ENCODE data around the gene ZC3H12C. TPM values are rescaled to one million over a fixed set of nuclear protein-coding genes. Genes with fewer than 3 reads are reported as not detected.

Gene ZC3H12C
- total RNA-seq, 1 donor from 2014 or later, result 11.8 TPM

DNA sequence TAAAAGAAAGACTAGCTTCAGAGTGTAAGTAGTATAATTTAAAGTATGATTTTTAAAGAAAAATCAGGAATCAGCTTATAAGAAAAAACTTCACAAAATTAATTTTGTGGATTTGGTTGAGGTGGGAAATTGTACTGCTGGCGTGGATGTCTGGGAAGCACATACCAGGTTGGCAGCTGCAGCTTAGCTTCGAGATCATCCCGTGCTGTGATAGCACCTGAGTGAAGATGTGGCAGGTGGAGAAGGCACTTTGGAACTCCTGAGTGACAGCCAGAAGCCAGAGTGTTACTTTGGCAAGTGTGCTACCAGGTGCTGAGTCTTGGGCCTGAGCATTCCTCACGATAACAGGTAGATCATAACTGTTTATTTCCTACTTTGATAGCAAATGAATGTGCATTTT lies 17.7 kb downstream of the ZC3H12C start:
- Mint-ChIP-seq H3K27ac (no peak overlapping the region), H3K27me3 (no peaks in the 10 kb centered on the region), H3K4me1 (ENCODE audit: unreplicated experiment) (no peaks in the 10 kb centered on the region), H3K4me3 (no peak overlapping the region), H3K36me3 (peaks cover under 1% of the 10 kb centered on the region), H3K9me3 (no peaks in the 10 kb centered on the region)
- TF ChIP-seq, protein P1, sequence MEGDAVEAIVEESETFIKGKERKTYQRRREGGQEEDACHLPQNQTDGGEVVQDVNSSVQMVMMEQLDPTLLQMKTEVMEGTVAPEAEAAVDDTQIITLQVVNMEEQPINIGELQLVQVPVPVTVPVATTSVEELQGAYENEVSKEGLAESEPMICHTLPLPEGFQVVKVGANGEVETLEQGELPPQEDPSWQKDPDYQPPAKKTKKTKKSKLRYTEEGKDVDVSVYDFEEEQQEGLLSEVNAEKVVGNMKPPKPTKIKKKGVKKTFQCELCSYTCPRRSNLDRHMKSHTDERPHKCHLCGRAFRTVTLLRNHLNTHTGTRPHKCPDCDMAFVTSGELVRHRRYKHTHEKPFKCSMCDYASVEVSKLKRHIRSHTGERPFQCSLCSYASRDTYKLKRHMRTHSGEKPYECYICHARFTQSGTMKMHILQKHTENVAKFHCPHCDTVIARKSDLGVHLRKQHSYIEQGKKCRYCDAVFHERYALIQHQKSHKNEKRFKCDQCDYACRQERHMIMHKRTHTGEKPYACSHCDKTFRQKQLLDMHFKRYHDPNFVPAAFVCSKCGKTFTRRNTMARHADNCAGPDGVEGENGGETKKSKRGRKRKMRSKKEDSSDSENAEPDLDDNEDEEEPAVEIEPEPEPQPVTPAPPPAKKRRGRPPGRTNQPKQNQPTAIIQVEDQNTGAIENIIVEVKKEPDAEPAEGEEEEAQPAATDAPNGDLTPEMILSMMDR (conservative IDR thresholded peaks at IDR 0.05), result no peak
- no peak for DNase-seq (ENCODE audit: extremely low spot score, unreplicated experiment)

DNA sequence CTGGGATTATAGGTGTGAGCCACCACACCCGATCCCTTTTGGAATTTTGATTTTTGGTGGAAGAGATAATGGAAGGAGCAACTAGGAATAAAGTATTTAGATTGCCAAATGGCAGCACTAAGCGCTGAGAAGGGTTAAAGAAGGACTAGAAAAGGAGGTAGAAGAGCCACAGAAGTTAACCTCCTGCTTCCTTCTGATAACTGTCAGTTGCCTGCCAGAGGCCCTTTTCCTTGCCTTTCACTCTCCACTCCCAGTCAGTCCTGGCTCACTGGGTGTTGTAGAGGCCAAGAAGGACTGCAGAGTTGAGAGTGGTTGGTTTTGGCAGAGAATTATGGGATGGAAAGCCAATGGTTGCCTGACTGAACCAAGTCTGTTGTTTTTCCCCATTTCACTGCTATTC lies 19.3 kb downstream of the ZC3H12C start:
- DNase-seq (ENCODE audit: extremely low spot score, unreplicated experiment), result no peak
- TF ChIP-seq, protein P1 (conservative IDR thresholded peaks at IDR 0.05), result no peak
- Mint-ChIP-seq H3K4me1 (ENCODE audit: unreplicated experiment) (no peaks in the 10 kb centered on the region), H3K27me3 (no peaks in the 10 kb centered on the region), H3K36me3 (peaks cover 4% of the 10 kb centered on the region), H3K9me3 (no peaks in the 10 kb centered on the region), H3K4me3 (no peak overlapping the region), H3K27ac (no peak overlapping the region)

DNA sequence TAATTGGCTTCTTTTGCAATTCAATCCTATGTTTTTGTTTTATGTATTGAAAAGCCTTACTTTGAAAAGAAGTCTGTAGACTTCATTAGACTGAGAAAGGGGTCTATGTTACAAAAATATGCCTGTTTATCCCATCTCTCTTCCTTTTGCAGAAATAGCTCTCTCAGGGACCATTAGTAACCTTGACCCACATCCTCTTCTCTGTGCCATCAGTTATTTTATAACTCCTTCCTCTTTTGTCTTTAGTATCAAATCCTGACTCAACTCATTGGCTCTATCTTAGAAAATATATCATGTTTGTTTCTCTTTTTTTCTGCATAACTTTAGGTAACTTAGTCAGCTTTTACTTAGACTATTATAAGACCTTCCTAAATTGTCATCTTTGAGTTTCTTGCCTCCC lies 20.3 kb downstream of the ZC3H12C start:
- Mint-ChIP-seq H3K4me3 (no peak overlapping the region), H3K27ac (no peak overlapping the region), H3K27me3 (no peaks in the 10 kb centered on the region), H3K36me3 (peaks cover 4% of the 10 kb centered on the region), H3K9me3 (no peaks in the 10 kb centered on the region), H3K4me1 (ENCODE audit: unreplicated experiment) (no peaks in the 10 kb centered on the region)
- no peak for DNase-seq (ENCODE audit: extremely low spot score, unreplicated experiment)
- TF ChIP-seq, protein P1 (conservative IDR thresholded peaks at IDR 0.05), result no peak

DNA sequence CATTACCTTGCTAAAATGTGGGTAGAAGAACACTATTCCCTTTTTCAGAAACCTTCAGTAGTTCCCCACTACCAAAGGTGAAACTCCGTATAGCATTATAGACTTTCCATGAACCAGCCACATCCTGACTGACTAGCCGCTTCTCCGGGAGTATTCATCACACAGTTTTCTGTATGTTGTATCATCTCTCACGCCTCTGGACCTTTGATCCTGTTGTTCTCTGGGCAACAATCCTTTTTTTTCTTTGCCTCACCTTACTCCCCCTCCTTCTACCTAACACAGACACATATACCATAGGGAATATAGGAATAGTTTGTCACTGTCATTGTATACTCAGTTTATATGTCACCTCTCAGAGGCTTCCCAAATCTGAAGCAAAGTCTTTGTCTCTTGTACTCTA lies 20.8 kb downstream of the ZC3H12C start:
- Mint-ChIP-seq H3K4me3 (no peak overlapping the region), H3K9me3 (no peaks in the 10 kb centered on the region), H3K4me1 (ENCODE audit: unreplicated experiment) (no peaks in the 10 kb centered on the region), H3K27ac (no peak overlapping the region), H3K27me3 (no peaks in the 10 kb centered on the region), H3K36me3 (peaks cover 4% of the 10 kb centered on the region)
- TF ChIP-seq, protein P1 (conservative IDR thresholded peaks at IDR 0.05), result no peak
- no peak for DNase-seq (ENCODE audit: extremely low spot score, unreplicated experiment)

DNA sequence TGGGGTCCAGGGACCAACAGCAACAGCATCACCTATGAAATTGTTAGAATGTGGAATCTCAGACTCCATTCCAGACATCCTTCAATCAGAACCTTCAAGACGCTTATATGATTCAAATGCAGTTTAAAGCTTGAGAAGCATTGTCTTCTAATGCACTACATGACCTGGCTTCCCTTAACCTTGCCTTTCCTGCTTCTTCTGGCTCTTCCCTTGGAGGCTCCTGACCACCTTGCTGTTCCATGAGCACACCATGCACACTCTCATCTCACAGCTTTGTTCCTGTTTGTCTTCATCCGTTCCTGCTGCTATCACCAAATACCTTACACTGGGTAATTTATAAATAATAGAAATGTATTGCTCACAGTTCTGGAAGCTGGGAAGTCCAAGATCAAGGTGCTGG lies 26.1 kb downstream of the ZC3H12C start:
- Mint-ChIP-seq H3K27ac (no peak overlapping the region), H3K4me3 (no peak overlapping the region), H3K9me3 (no peaks in the 10 kb centered on the region), H3K27me3 (no peaks in the 10 kb centered on the region), H3K36me3 (peaks cover 4% of the 10 kb centered on the region), H3K4me1 (ENCODE audit: unreplicated experiment) (no peaks in the 10 kb centered on the region)
- DNase-seq (ENCODE audit: extremely low spot score, unreplicated experiment), result no peak
- TF ChIP-seq, protein P1 (conservative IDR thresholded peaks at IDR 0.05), result no peak

DNA sequence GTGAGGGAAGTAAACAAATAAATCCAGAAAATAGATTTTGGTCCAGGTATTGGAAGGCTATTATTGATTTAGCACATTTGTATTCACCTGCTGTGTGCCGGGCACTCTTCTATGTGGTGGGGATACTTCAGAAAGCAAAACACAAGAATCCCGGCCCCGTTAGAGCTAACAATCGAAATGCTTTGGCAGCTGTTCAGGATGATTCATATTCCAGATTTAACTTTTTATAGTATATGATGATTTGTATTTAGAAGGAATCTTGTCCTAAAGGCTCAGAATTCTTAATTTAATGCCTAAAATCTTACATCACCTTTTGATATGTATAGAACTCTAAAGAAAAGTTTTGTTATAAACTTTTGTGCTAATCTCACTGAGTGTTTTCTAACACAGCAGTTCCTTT lies 28.0 kb downstream of the ZC3H12C start:
- Mint-ChIP-seq H3K36me3 (peaks cover 11% of the 10 kb centered on the region), H3K27me3 (no peaks in the 10 kb centered on the region), H3K27ac (no peak overlapping the region), H3K4me3 (no peak overlapping the region), H3K4me1 (ENCODE audit: unreplicated experiment) (peaks cover 7% of the 10 kb centered on the region), H3K9me3 (peaks cover 7% of the 10 kb centered on the region)
- DNase-seq (ENCODE audit: extremely low spot score, unreplicated experiment), result no peak
- TF ChIP-seq, protein P1 (conservative IDR thresholded peaks at IDR 0.05), result no peak

All from type B pancreatic cell (in vitro differentiated cells).